Pancreas (tissue), 10 donors: ENCODE measurements around the gene RALA. TPM values are rescaled to one million over a fixed set of nuclear protein-coding genes. Genes with fewer than 3 reads are reported as not detected.
"Not testable (repeated sequence)": the region's sequence is repeated elsewhere in the genome, so short reads cannot be mapped to it uniquely, and the experiment has no call there.

Source experiments
- ATAC-seq, 4 donors: fragments of 200-7000 bp; cut with Tn5 transposase; one replicate each; pipeline versions ENCODE4 v1.8.0 to v1.9.1; 2020; ENCODE audit warnings: mild to moderate bottlenecking in 4 of 4, moderate library complexity in 4 of 4
- DNase-seq, 6 donors: peaks; one replicate each; pipeline ENCODE4 v3.0.0-alpha.2; 2020
- FAIRE-seq: peaks from 2 replicates; lab custom pipeline; 2012; peaks lifted over from hg19 to GRCh38; lab: Jason Lieb, UNC
- H3K27ac ChIP-seq, 4 donors: fragments of 200-600 bp; sonication (generic); 1 replicate in 3 of 4; 2 replicates in 1 of 4; pipeline versions ENCODE4 v1.5.0 to v1.8.0; 2020
- H3K27me3 ChIP-seq, 4 donors: fragments of 200-600 bp; one replicate each; pipeline ENCODE4 v1.8.0; 2021
- H3K36me3 ChIP-seq, 3 donors: fragments of 200-600 bp; sonication (generic) in 1 of 3; one replicate each; pipeline versions ENCODE4 v1.5.0 to v1.8.0; 2020 to 2021
- H3K4me1 ChIP-seq, 3 donors: fragments of 200-600 bp; one replicate each; pipeline ENCODE4 v1.8.0; 2021
- H3K4me3 ChIP-seq, 4 donors: fragments of 200-600 bp; sonication (generic) in 2 of 4; one replicate each; pipeline versions ENCODE4 v1.5.0 to v1.8.0; 2020 to 2021
- H3K9me3 ChIP-seq, 4 donors: fragments of 200-600 bp; one replicate each; pipeline ENCODE4 v1.8.0; 2021
- CTCF ChIP-seq, 4 donors: fragments of 200-600 bp; sonication (generic) in 3 of 4; IDR thresholded peaks; one replicate each; pipeline versions ENCODE4 v1.5.0 to v1.8.0; 2021; ENCODE audit warnings: antibody characterized with exemption in 4 of 4
- WGBS, 2 donors: extraction: QIAGEN DNeasy Blood & Tissue Kit; methylation state at CpG; one replicate each; pipeline ENCODE4 v1.1.7; 2013; 5-methylcytosine and 5-hydroxymethylcytosine counted together
- intact Hi-C, 3 donors: fragments of 100-400 bp; cut with DNase I; formaldehyde crosslinking; loops; one replicate each; pipeline versions ENCODE4 v1.11.1 to v1.14.2; 2022
- polyA plus RNA-seq, 2 donors: library from polyadenylated mRNA; stranded (reverse); fragments of 200-250 nt; gene quantifications; one replicate each; pipeline ENCODE4 v1.2.3, GENCODE V29; 2013
- total RNA-seq, 6 donors: library from RNA; stranded (reverse); fragmentation: NEBNext Ultra II Directional in 4 of 6; extraction: Animal tissue kit (Norgen Biotek cat#: 25700) in 4 of 6; gene quantifications; one replicate each; pipeline versions ENCODE4 v1.2.1 to v1.2.4, GENCODE V29; 2021 to 2023
- donor health status: healthy with polysubstance abuse.
- donor health status: DM: no; HTN: no; CAD: no; lungs with moderate emphysema.
- donor health status: DM: no; HTN: no; CAD: no.
- donor health status: control.
- donor health status: control.
- donor health status: Bipolar disorder and iron deficiency.
- donor health status: DM: yes; HTN: yes; CAD: no.
- donor health status: DM: no; HTN: no; CAD: no.
- donor health status: DM: no; HTN: no; CAD: no.
- donor health status: DM: yes; HTN: yes; CAD: no.

Gene RALA
- total and polyA plus RNA-seq, 8 donors: 7.0 to 19.1 (median 8.8) TPM

GRCh38 chr7:39663263-39663662 lies 39.9 kb downstream of the RALA start:
- no peak for DNase-seq
- intact Hi-C loops: no loop called here
- H3K27me3 ChIP-seq: no peaks in the 10 kb centered on the region
- H3K9me3 ChIP-seq: no peaks in the 10 kb centered on the region
- no peaks in the 10 kb centered on the region for H3K4me1 ChIP-seq
- H3K36me3 ChIP-seq: no peaks in the 10 kb centered on the region
- TF ChIP-seq CTCF (IDR thresholded peaks at IDR 0.05): no peak
- no peak for ATAC-seq
- no peak for FAIRE-seq
- H3K4me3 ChIP-seq: no peak overlapping the region
- H3K27ac ChIP-seq: no peak overlapping the region

- DNase-seq (no peak), ATAC-seq (no peak), FAIRE-seq (no peak)
- intact Hi-C loops: no loop called here
- Histone ChIP-seq H3K36me3 (no peaks in the 10 kb centered on the region), H3K4me3 (no peak overlapping the region), H3K27ac (no peak overlapping the region), H3K27me3 (no peaks in the 10 kb centered on the region), H3K9me3 (no peaks in the 10 kb centered on the region), H3K4me1 (no peaks in the 10 kb centered on the region)
- TF ChIP-seq CTCF (IDR thresholded peaks at IDR 0.05): no peak
- WGBS, 2 donors: 50 to 62% methylated on average over 1 of the region's 1 CpG
Measured at GRCh38 chr7:39664057-39664456, 40.7 kb downstream of the RALA start.

- no peaks in the 10 kb centered on the region for H3K4me1 ChIP-seq
- DNase-seq (no peak), ATAC-seq (no peak), FAIRE-seq (no peak)
- no peaks in the 10 kb centered on the region for H3K9me3 ChIP-seq
- intact Hi-C loops: no loop called here
- TF ChIP-seq CTCF (IDR thresholded peaks at IDR 0.05): no peak
- no peaks in the 10 kb centered on the region for H3K36me3 ChIP-seq
- H3K27me3 ChIP-seq: no peaks in the 10 kb centered on the region
- 81 to 83% methylated on average over 3 of the region's 3 CpGs for WGBS, 2 donors
- H3K27ac ChIP-seq: no peak overlapping the region
- no peak overlapping the region for H3K4me3 ChIP-seq
Measured at GRCh38 chr7:39664585-39664984, 41.2 kb downstream of the RALA start.

- Histone ChIP-seq H3K36me3 (no peaks in the 10 kb centered on the region), H3K27me3 (no peaks in the 10 kb centered on the region), H3K27ac (no peak overlapping the region), H3K9me3 (no peaks in the 10 kb centered on the region), H3K4me1 (no peaks in the 10 kb centered on the region), H3K4me3 (no peak overlapping the region)
- no peak for ATAC-seq
- WGBS, 2 donors: 96 to 97% methylated on average over 2 of the region's 2 CpGs
- intact Hi-C loops: no loop called here
- no peak for TF ChIP-seq CTCF (IDR thresholded peaks at IDR 0.05)
- DNase-seq: no peak
- FAIRE-seq: no peak
Measured at GRCh38 chr7:39666562-39666961, 43.2 kb downstream of the RALA start.

GRCh38 chr7:39667341-39667923 lies 44.1 kb downstream of the RALA start:
- H3K4me3 ChIP-seq: no peak overlapping the region
- intact Hi-C loops: no loop called here
- WGBS, 2 donors: 80 to 86% methylated on average over 3 of the region's 3 CpGs
- H3K36me3 ChIP-seq: no peaks in the 10 kb centered on the region
- no peaks in the 10 kb centered on the region for H3K9me3 ChIP-seq
- TF ChIP-seq CTCF (IDR thresholded peaks at IDR 0.05): no peak
- ATAC-seq (peak in 3 of 4 donors; percentile 25 to 57 (median 36)), FAIRE-seq (no peak), DNase-seq (no peak)
- H3K27ac ChIP-seq: no peak overlapping the region
- H3K27me3 ChIP-seq: no peaks in the 10 kb centered on the region
- no peaks in the 10 kb centered on the region for H3K4me1 ChIP-seq

GRCh38 chr7:39668280-39668679 lies 44.9 kb downstream of the RALA start:
- 97% methylated on average over 4 of the region's 4 CpGs for WGBS, 2 donors
- H3K4me1 ChIP-seq, FAIRE-seq, ATAC-seq, H3K36me3 ChIP-seq, DNase-seq, H3K9me3 ChIP-seq, H3K27me3 ChIP-seq, H3K27ac ChIP-seq, intact Hi-C loops, H3K4me3 ChIP-seq: not testable (repeated sequence)
